HepG2 (cell line): Measurements from ENCODE around the gene CSNK1E. TPM values are rescaled to one million over a fixed set of nuclear protein-coding genes. Genes with fewer than 3 reads are reported as not detected.

Experiments
- ATF4 ChIP-seq, 2 experiments: fragments of 450-650 bp in 1 of 2; sonication (generic) in 1 of 2; formaldehyde crosslinking; IDR thresholded peaks; 2 replicates each; pipeline versions ENCODE4 v1.5.0 to v1.8.0; 2020 to 2022; ENCODE audit warnings: mild to moderate bottlenecking in 1 of 2, missing genetic modification reagents in 1 of 2
- ATRX ChIP-seq: sonication (generic); formaldehyde crosslinking; IDR thresholded peaks from 2 replicates; pipeline ENCODE4 v1.4.0; 2020; ENCODE audit warnings: missing genetic modification reagents, borderline replicate concordance
- ESRRA ChIP-seq: sonication (generic); formaldehyde crosslinking; IDR thresholded peaks from 2 replicates; pipeline ENCODE4 v1.5.1; 2020; ENCODE audit warnings: mild to moderate bottlenecking, low read depth, missing genetic modification reagents
- HCFC1 ChIP-seq: fragments of 150-350 bp; IDR thresholded peaks from 2 replicates; pipeline ENCODE4 v1.6.1; 2014; ENCODE audit warnings: low read depth, low read length
- HOXA3 ChIP-seq: sonication (generic); formaldehyde crosslinking; IDR thresholded peaks from 2 replicates; pipeline ENCODE4 v1.5.0; 2020; ENCODE audit warnings: missing genetic modification reagents
- MIXL1 ChIP-seq: IDR thresholded peaks from 2 replicates; pipeline ENCODE4 v1.6.1; 2016
- RCOR2 ChIP-seq: IDR thresholded peaks from 2 replicates; pipeline ENCODE4 v1.6.1; 2016; ENCODE audit warnings: missing biosample characterization, missing genetic modification reagents
- RFXANK ChIP-seq: IDR thresholded peaks from 2 replicates; pipeline ENCODE4 v1.6.1; 2016
- SSRP1 ChIP-seq: IDR thresholded peaks from 2 replicates; pipeline ENCODE4 v1.6.1; 2016; ENCODE audit warnings: control low read depth
- TEAD2 ChIP-seq: sonication (generic); formaldehyde crosslinking; IDR thresholded peaks from 2 replicates; pipeline ENCODE4 v1.9.0; 2021; ENCODE audit warnings: missing genetic modification reagents
- ZNF230 ChIP-seq: sonication (generic); formaldehyde crosslinking; IDR thresholded peaks from 2 replicates; pipeline ENCODE4 v1.4.0; 2020; ENCODE audit warnings: mild to moderate bottlenecking, missing genetic modification reagents
- ZNF501 ChIP-seq: sonication (generic); formaldehyde crosslinking; IDR thresholded peaks from 2 replicates; pipeline ENCODE4 v1.5.1; 2020; ENCODE audit warnings: mild to moderate bottlenecking, moderate library complexity, missing genetic modification reagents
- ZNF510 ChIP-seq: sonication (generic); formaldehyde crosslinking; IDR thresholded peaks from 2 replicates; pipeline ENCODE4 v1.4.0; 2020; ENCODE audit warnings: low read depth, mild to moderate bottlenecking, missing genetic modification reagents
- ZNF644 ChIP-seq: IDR thresholded peaks from 2 replicates; pipeline ENCODE4 v1.6.1; 2016; ENCODE audit warnings: low read depth
- ZNF646 ChIP-seq: sonication (generic); formaldehyde crosslinking; IDR thresholded peaks from 2 replicates; pipeline ENCODE4 v1.9.0; 2021; ENCODE audit warnings: mild to moderate bottlenecking, missing genetic modification reagents
- ZNF660 ChIP-seq: sonication (generic); formaldehyde crosslinking; IDR thresholded peaks from 2 replicates; pipeline ENCODE4 v1.5.1; 2020; ENCODE audit warnings: mild to moderate bottlenecking, low read depth, missing genetic modification reagents, borderline replicate concordance
- ZNF709 ChIP-seq: sonication (generic); formaldehyde crosslinking; IDR thresholded peaks from 2 replicates; pipeline ENCODE4 v1.5.0; 2020; ENCODE audit warnings: mild to moderate bottlenecking, missing genetic modification reagents
- ZNF850 ChIP-seq: sonication (generic); formaldehyde crosslinking; conservative IDR thresholded peaks from 2 replicates; pipeline ENCODE4 v1.9.0; 2021; ENCODE audit warnings: mild to moderate bottlenecking, missing genetic modification reagents
- polyA plus RNA-seq, 8 experiments: library from polyadenylated mRNA; depleted of rRNA in 3 of 8; stranded (reverse) in 7 of 8; unstranded in 1 of 8; fragments of >200 nt; fragmentation: Illumina TruSeq in 4 of 8; extraction: Trizol in 4 of 8; gene quantifications; 2 replicates each; pipeline versions ENCODE4 v1.2.1 to v1.2.3, GENCODE V29; 2011 to 2016; ENCODE audit warnings: low read depth in 4 of 8, missing spikeins in 1 of 8, mixed read lengths in 1 of 8; ENCODE audit not compliant: insufficient read depth in 1 of 8
- total RNA-seq, 5 experiments: library from RNA; depleted of rRNA; stranded (reverse); fragments of >200 nt; fragmentation: Illumina TruSeq; extraction: Trizol; gene quantifications; 2 replicates each; pipeline ENCODE4 v1.2.3, GENCODE V29; 2016; ENCODE audit warnings: low read depth in 1 of 5

The CSNK1E gene
- total and polyA plus RNA-seq, 2 of the 13 experiments (the other 11 are each of a cell fraction or from before 2014, with no cell fraction given) = 34.7 to 129 TPM

GRCh38 chr22:38353142-38353629 is 36.0 kb upstream of the CSNK1E start (continued):
- TF ChIP-seq ATF4 (CRISPR knock-in tag; IDR thresholded peaks at IDR 0.05) = no peak
- TF ChIP-seq ZNF660 (CRISPR knock-in tag) = no peak
- TF ChIP-seq ZNF510 (CRISPR knock-in tag) = no peak
- no peak for TF ChIP-seq TEAD2 (CRISPR knock-in tag)
- no peak for TF ChIP-seq RCOR2
- no peak for TF ChIP-seq HCFC1
- peak; percentile 44; the same call in 1 of the 2 replicates for TF ChIP-seq ZNF501
- no peak for TF ChIP-seq MIXL1 (CRISPR knock-in tag)
- TF ChIP-seq SSRP1 (CRISPR knock-in tag) = no peak
- TF ChIP-seq ZNF646 = no peak
- TF ChIP-seq ZNF230 (CRISPR knock-in tag) = no peak
- TF ChIP-seq HOXA3 = peak; percentile 19; the same call in 1 of the 2 replicates
- TF ChIP-seq RFXANK (CRISPR knock-in tag) = no peak
- no peak for TF ChIP-seq ZNF850 (CRISPR knock-in tag)
- TF ChIP-seq ZNF709 (CRISPR knock-in tag) = no peak
- TF ChIP-seq ESRRA (CRISPR knock-in tag) = no peak
- no peak for TF ChIP-seq ATRX (CRISPR knock-in tag)
- TF ChIP-seq ZNF644 = no peak
